ENCODE results near the gene ZDHHC23.

DNA sequence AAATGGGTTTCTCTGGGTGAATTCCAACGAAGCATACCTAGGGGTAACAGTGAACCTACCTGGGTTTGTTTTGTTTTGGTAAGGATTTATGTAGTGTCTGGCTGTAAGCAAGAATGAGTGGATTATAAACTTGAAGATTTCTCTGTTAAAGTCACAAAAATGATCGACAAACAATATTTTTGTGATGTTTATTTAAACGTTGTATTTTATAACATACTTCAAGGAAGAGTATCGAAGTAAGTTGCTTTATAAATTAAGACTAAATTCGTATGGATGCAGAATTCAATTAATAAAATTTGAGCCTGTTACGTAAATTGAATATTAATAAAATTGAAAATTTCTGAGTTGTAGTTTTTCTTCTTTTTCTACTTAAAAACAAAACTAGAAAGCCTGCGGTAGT lies 982 bp upstream of the ZDHHC23 start:
- TF ChIP-seq POLR2AphosphoS5 (IDR thresholded peaks at IDR 0.05; ENCODE audit: low read depth, low read length): no peak
- TF ChIP-seq SIN3A (IDR thresholded peaks at IDR 0.05; ENCODE audit: borderline replicate concordance, insufficient read depth, low read length): no peak
- TF ChIP-seq TAF1 (IDR thresholded peaks at IDR 0.05; ENCODE audit: borderline replicate concordance, insufficient read depth, low read length): no peak
- TF ChIP-seq FOXP2 (optimal IDR thresholded peaks at IDR 0.05; ENCODE audit: borderline replicate concordance, extremely low read depth, extremely low read length, insufficient read depth): no peak
- TF ChIP-seq, protein P1, sequence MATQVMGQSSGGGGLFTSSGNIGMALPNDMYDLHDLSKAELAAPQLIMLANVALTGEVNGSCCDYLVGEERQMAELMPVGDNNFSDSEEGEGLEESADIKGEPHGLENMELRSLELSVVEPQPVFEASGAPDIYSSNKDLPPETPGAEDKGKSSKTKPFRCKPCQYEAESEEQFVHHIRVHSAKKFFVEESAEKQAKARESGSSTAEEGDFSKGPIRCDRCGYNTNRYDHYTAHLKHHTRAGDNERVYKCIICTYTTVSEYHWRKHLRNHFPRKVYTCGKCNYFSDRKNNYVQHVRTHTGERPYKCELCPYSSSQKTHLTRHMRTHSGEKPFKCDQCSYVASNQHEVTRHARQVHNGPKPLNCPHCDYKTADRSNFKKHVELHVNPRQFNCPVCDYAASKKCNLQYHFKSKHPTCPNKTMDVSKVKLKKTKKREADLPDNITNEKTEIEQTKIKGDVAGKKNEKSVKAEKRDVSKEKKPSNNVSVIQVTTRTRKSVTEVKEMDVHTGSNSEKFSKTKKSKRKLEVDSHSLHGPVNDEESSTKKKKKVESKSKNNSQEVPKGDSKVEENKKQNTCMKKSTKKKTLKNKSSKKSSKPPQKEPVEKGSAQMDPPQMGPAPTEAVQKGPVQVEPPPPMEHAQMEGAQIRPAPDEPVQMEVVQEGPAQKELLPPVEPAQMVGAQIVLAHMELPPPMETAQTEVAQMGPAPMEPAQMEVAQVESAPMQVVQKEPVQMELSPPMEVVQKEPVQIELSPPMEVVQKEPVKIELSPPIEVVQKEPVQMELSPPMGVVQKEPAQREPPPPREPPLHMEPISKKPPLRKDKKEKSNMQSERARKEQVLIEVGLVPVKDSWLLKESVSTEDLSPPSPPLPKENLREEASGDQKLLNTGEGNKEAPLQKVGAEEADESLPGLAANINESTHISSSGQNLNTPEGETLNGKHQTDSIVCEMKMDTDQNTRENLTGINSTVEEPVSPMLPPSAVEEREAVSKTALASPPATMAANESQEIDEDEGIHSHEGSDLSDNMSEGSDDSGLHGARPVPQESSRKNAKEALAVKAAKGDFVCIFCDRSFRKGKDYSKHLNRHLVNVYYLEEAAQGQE (IDR thresholded peaks at IDR 0.05; ENCODE audit: insufficient read depth in 1 of 2, low read depth in 2 of 2, low read length in 2 of 2): no peak

All from PFSK-1 (cell line).